Aorta (tissue), 5 donors: Measurements from ENCODE around the gene ASMT. TPM values are rescaled to one million over a fixed set of nuclear protein-coding genes. Genes with fewer than 3 reads are reported as not detected.
"Not testable (repeated sequence)": the region's sequence is repeated elsewhere in the genome, so short reads cannot be mapped to it uniquely, and the experiment has no call there.

Source experiments
- ATAC-seq: fragments of 200-7000 bp; cut with Tn5 transposase; one replicate; pipeline ENCODE4 v1.9.1; 2022; ENCODE audit warnings: moderate library complexity; ENCODE audit not compliant: low FRiP score
- DNase-seq, 2 donors: peaks; one replicate each; pipeline ENCODE4 v3.0.0-alpha.2; 2020
- H3K27ac ChIP-seq, 2 donors: one replicate each; pipeline ENCODE4 v1.5.1; 2013; ENCODE audit warnings: low read length in 2 of 2, mild to moderate bottlenecking in 2 of 2, moderate library complexity in 2 of 2, control low read depth in 1 of 2, inconsistent platforms in 1 of 2, low read depth in 1 of 2
- H3K27me3 ChIP-seq, 2 donors: one replicate each; pipeline ENCODE4 v1.6.1; 2013; ENCODE audit warnings: control low read depth in 1 of 2, low read length in 1 of 2, mild to moderate bottlenecking in 1 of 2, moderate library complexity in 1 of 2; ENCODE audit not compliant: insufficient read depth in 2 of 2, control insufficient read depth in 1 of 2
- H3K36me3 ChIP-seq, 2 donors: one replicate each; pipeline ENCODE4 v1.6.1; 2013; ENCODE audit warnings: control low read depth in 1 of 2, low read length in 1 of 2, mild to moderate bottlenecking in 1 of 2; ENCODE audit not compliant: insufficient read depth in 2 of 2, control insufficient read depth in 1 of 2
- H3K4me1 ChIP-seq, 2 donors: one replicate each; pipeline ENCODE4 v1.6.1; 2013; ENCODE audit warnings: low read length in 2 of 2, control low read depth in 1 of 2, mild to moderate bottlenecking in 1 of 2, moderate library complexity in 1 of 2; ENCODE audit not compliant: insufficient read depth in 2 of 2, control insufficient read depth in 1 of 2
- H3K4me3 ChIP-seq, 2 donors: one replicate each; pipeline ENCODE4 v1.5.1; 2013; ENCODE audit warnings: low read length in 2 of 2, control low read depth in 1 of 2, mild to moderate bottlenecking in 1 of 2
- H3K9me3 ChIP-seq: one replicate; pipeline ENCODE4 v1.6.1; 2013; ENCODE audit warnings: mild to moderate bottlenecking, low read length; ENCODE audit not compliant: control insufficient read depth
- WGBS, 2 donors: extraction: QIAGEN DNeasy Blood & Tissue Kit; methylation state at CpG; one replicate each; pipeline ENCODE4 v1.1.7; 2013; 5-methylcytosine and 5-hydroxymethylcytosine counted together
- intact Hi-C, 2 donors: fragments of 100-400 bp; cut with DNase I; formaldehyde crosslinking; loops; one replicate each; pipeline versions ENCODE4 v1.14.2 to v1.15.0; 2022
- long read RNA-seq, 2 donors: library from polyadenylated mRNA; unstranded; transcript quantifications; one replicate each; pipeline ENCODE4 v2.0.0, GENCODE V29; 2020 to 2021
- polyA plus RNA-seq, 2 donors: library from polyadenylated mRNA; stranded (reverse); fragments of 200-250 nt; gene quantifications; one replicate each; pipeline ENCODE4 v1.2.3, GENCODE V29; 2013
- total RNA-seq, 2 donors: library from RNA; stranded (reverse); fragmentation: NEBNext Ultra II Directional; extraction: Animal tissue kit (Norgen Biotek cat#: 25700); gene quantifications; one replicate each; pipeline ENCODE4 v1.2.1, GENCODE V29; 2021
- donor health status: healthy with polysubstance abuse.
- donor health status: Bipolar disorder and iron deficiency.
- donor health status: DM: no; HTN: no; CAD: no.
- donor health status: DM: no; HTN: no; CAD: no.
- donor health status: DM: yes; HTN: yes; CAD: no.

Gene ASMT, protein sequence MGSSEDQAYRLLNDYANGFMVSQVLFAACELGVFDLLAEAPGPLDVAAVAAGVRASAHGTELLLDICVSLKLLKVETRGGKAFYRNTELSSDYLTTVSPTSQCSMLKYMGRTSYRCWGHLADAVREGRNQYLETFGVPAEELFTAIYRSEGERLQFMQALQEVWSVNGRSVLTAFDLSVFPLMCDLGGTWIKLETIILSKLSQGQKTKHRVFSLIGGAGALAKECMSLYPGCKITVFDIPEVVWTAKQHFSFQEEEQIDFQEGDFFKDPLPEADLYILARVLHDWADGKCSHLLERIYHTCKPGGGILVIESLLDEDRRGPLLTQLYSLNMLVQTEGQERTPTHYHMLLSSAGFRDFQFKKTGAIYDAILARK
- total RNA-seq (1 to 10 TPM in 1 of 2 donors, under 1 TPM in 1; 0.69 to 1.3 TPM), polyA plus RNA-seq (1 to 10 TPM in 1 of 2 donors, not detected in 1; 6.9 TPM)
- long read RNA-seq, donor 1, result 0 reads
- long read RNA-seq, donor 2, result 0 reads

DNA sequence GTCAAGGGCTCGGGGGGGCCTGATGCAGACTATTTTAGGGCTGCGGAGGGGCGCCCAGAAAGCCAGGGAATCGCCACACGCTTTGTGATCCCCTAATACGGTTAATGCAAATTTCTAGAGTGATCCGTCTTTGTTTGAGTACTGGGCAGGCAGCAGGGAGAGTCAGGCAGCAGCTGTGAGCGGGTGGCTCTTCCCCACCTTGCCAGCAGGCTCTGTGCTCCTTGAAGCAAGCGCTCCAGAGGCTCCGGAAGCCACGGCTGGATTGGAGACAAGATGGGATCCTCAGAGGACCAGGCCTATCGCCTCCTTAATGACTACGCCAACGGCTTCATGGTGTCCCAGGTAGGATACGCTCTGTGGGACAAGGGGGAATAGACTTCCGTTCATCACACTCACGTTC, at the start of gene ASMT:
ASMT (plus strand) TSS at position 133 of the 400 bp plus-strand sequence; CDS start at position 274, 141 bp downstream.
- H3K4me1 ChIP-seq, result no peaks in the 10 kb centered on the region
- H3K9me3 ChIP-seq, result no peaks in the 10 kb centered on the region
- H3K36me3 ChIP-seq, result no peaks in the 10 kb centered on the region
- 72 to 73% methylated on average over 17 of the region's 17 CpGs for WGBS, 2 donors
- no peak within 1 kb of the TSS for H3K27ac ChIP-seq
- no peak for ATAC-seq
- intact Hi-C loops, result no loop called here
- H3K4me3 ChIP-seq, result no peak within 1 kb of the TSS
- H3K27me3 ChIP-seq, result no peaks in the 10 kb centered on the region
- DNase-seq, result no peak

DNA sequence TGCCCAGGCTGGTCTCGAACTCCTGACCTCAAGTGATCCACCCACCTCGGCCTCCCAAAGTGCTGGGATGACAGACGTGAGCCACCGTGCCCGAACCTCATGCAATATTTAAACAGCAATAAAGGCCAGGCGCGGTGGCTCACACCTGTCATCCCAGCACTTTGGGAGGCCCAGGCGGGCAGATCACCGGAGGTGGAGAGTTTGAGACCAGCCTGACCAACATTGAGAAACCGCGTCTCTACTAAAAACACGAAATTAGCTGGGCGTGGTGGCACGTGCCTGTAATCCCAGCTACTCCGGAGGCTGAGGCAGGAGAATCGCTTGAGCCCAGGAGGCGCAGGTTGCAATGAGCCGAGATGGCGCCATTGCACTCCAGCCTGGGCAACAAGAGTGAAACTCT, 40.7 kb upstream of the ASMT start:
- DNase-seq, H3K4me1 ChIP-seq, intact Hi-C loops, H3K36me3 ChIP-seq, ATAC-seq, H3K9me3 ChIP-seq, H3K27me3 ChIP-seq, H3K4me3 ChIP-seq, H3K27ac ChIP-seq: not testable (repeated sequence)
- WGBS, 2 donors, result 87 to 91% methylated on average over 19 of the region's 19 CpGs

DNA sequence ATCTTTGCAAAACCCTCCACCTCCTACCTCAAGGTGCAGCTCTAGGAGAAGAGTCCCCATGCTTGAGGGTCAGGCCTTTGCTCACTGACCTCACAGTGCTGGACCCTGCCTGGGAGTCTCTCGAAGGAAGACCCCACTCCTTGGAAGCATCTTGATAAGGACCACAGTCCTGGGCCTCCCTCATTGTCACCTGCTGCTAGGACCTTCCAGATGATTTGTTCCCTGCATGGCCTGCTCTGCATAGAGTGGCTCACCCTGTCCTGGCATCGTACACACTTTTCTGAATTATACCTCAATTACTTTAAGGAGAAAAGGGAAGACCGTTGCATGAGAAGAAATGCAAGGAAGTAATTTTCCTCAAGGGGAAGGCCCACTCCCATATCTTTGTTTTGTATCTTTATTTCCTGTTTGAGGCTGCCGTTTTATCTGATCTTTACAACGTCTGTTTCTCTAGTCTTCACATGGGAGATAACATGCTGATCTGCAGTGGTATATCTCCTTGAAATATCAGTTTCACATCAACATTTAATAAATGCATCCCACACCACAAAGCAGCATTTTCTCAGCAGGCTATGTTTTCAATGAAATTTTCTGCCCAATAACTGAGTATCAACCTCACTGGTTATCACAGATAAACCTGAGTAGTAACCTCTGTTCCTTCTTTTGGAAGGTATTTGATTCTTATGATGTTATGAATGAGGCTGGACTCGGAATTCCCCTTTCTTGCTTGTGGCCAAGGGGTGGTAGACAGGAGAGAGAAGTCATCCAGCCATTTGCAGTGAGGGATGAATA, 38.5 kb upstream of the ASMT start:
- no peak for ATAC-seq
- intact Hi-C loops, result no loop called here

DNA sequence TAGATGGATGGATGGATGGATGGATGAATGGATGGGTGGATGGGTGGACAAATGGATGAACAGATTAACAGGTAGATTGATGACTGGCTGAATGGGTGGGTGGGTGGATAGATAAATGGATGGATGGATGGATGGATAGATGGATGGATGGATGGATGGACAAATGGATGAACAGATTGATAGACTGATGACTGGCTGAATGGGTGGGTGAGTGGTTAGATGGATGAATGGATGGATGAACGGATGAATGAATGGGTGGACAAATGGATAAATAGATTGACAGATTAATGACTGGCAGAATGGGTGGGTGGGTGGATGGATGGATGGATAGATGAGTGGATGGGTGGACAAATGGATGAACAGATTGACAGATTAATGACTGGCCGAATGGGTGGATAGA, 37.0 kb upstream of the ASMT start:
- WGBS, 2 donors, result 51 to 57% methylated on average over 2 of the region's 2 CpGs
- no peak overlapping the region for H3K4me3 ChIP-seq
- no peak for DNase-seq
- ATAC-seq, result no peak
- H3K4me1 ChIP-seq, result no peaks in the 10 kb centered on the region
- H3K27ac ChIP-seq, result no peak overlapping the region
- intact Hi-C loops, result no loop called here
- H3K9me3 ChIP-seq, result no peaks in the 10 kb centered on the region
- H3K27me3 ChIP-seq, result no peaks in the 10 kb centered on the region
- no peaks in the 10 kb centered on the region for H3K36me3 ChIP-seq

More for the DNA sequence above, 38.5 kb upstream of the ASMT start:
- no peak for DNase-seq
- 70 to 78% methylated on average over 6 of the region's 6 CpGs for WGBS, 2 donors
- Histone ChIP-seq H3K9me3 (no peaks in the 10 kb centered on the region), H3K27ac (no peak overlapping the region), H3K4me1 (no peaks in the 10 kb centered on the region), H3K27me3 (no peaks in the 10 kb centered on the region), H3K4me3 (no peak overlapping the region), H3K36me3 (no peaks in the 10 kb centered on the region)

DNA sequence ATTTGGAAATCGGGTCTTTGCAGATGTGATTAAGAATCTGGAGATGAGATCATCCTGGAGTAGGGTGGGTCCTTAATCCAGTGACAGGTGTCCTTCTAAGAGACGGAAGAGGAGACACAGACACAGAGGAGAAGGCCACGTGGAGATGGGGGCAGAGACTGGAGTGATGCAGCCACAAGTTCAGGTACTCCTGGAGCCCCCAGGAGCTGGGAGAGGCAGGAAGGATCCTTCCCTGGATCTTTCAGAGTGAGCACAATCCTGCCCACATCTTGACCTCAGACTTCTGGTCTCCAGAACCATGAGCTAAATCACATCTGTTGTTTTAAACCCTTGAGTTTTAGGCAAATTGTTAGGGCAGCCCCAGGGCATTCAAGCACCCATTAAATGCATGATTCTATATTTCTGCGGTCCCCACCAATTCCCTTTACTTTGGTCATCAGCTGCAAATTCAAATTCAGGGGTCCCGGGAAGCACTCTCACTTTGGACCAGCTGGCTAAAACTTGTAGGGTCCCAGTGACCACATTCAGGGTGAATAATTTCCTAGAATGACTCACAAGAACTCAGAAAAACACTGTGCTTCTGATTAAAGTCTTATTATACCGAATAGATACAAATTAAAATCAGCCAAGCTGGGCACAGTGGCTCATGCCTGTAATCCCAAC, 36.2 kb upstream of the ASMT start:
- Histone ChIP-seq H3K4me1 (no peaks in the 10 kb centered on the region), H3K27me3 (no peaks in the 10 kb centered on the region), H3K4me3 (no peak overlapping the region), H3K9me3 (no peaks in the 10 kb centered on the region), H3K36me3 (no peaks in the 10 kb centered on the region), H3K27ac (no peak overlapping the region)
- DNase-seq, result no peak
- intact Hi-C loops, result no loop called here
- 64 to 66% methylated on average over 6 of the region's 6 CpGs for WGBS, 2 donors
- ATAC-seq, result no peak

DNA sequence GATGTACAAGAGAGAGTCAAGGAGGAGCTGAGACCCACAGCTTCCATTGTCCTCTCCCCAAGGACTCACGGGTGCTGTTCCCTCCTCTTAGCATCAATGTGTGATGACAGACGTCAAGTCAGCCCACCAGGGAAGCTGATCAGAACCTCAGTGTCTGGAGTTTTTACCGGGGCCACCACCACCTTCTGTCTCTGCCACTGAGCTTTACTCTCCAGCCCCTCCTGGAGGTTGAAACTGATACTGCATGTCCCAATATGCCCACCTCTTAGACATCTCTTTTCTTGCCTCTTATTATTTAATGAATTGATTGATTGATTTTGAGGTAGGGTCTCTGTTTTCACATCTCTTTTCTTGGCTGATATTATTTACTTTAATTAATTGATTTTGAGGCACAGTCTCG, 33.7 kb upstream of the ASMT start:
- Histone ChIP-seq H3K4me3 (no peak overlapping the region), H3K27ac (no peak overlapping the region), H3K27me3 (no peaks in the 10 kb centered on the region), H3K4me1 (no peaks in the 10 kb centered on the region), H3K9me3 (no peaks in the 10 kb centered on the region), H3K36me3 (no peaks in the 10 kb centered on the region)
- DNase-seq (no peak), ATAC-seq (peak; percentile 77)
- 26 to 39% methylated on average over 4 of the region's 4 CpGs for WGBS, 2 donors
- intact Hi-C loops, result no loop called here

DNA sequence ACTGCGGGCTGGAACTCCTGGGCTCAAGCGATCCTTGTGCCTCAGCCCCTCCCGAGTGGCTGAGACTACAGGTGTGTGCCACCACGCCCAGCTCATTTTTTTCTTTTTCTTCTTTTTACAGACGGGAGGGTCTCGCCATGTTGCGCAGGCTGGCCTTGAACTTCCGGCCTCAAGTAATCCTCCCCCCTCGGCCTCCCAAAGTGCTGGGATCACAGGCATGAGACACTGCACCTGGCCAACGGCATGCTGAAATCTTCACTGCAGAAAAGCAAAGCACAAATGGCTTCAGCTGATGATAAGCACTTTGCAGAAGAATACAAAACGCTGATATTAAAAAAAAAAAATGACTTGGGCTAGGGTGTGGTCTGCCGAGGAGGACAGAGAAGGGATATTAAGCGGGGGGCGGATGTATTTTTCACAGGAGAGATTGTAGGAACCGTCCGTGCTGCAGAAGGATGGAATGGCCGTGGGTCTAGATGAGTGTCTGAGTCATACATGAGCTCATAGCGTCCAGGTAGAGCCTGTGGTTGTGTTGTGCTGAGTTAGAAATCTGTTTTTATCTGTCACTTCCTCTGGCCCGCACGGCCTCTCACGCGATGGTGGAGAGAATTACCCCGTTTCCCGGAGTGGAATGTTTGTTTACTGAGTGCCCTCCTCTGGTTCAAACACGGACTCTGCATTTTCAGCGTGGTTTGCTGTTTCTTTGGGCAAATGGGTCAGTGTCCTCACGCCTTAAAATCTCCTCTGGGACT, 32.0 kb upstream of the ASMT start:
- no peak for DNase-seq
- no peaks in the 10 kb centered on the region for H3K36me3 ChIP-seq
- H3K27ac ChIP-seq, result no peak overlapping the region
- no peaks in the 10 kb centered on the region for H3K4me1 ChIP-seq
- no peaks in the 10 kb centered on the region for H3K27me3 ChIP-seq
- intact Hi-C loops, result no loop called here
- no peak overlapping the region for H3K4me3 ChIP-seq
- no peak for ATAC-seq
- H3K9me3 ChIP-seq, result no peaks in the 10 kb centered on the region
- WGBS, 2 donors, result 50 to 54% methylated on average over 26 to 27 of the region's 27 CpGs
